GM19455 (cell line): ENCODE results near the gene TIMM17B.

Experiments
- ATAC-seq: cut with Tn5 transposase; IDR thresholded peaks from one replicate; pipeline ENCODE4 v1.9.1; 2021; ENCODE audit not compliant: unreplicated experiment

Gene TIMM17B

GRCh38 chrX:48897625-48898306 lies at the start of gene TIMM17B, which contains the start of gene PQBP1:
Gene TIMM17B (minus strand): TSS chrX:48897768. CDS start chrX:48897749, 19 bp downstream.
Gene PQBP1 (plus strand): TSS chrX:48897930. CDS start chrX:48898510, 580 bp downstream.
- ATAC-seq = peak; percentile 87

- ATAC-seq = no peak
These were observed 48.2 kb upstream of the TIMM17B start for GRCh38 chrX:48945517-48946348.

- no peak for ATAC-seq
These were observed 45.3 kb upstream of the TIMM17B start for GRCh38 chrX:48942895-48943294.

GRCh38 chrX:48940404-48940955 lies 42.9 kb upstream of the TIMM17B start:
- ATAC-seq = no peak

GRCh38 chrX:48939524-48940228 lies 42.1 kb upstream of the TIMM17B start:
- ATAC-seq = no peak

GRCh38 chrX:48938721-48939425 lies 41.3 kb upstream of the TIMM17B start:
- peak; percentile 48 for ATAC-seq

GRCh38 chrX:48937054-48937907 lies 39.7 kb upstream of the TIMM17B start:
- ATAC-seq = peak; percentile 55

GRCh38 chrX:48936429-48937053 lies 39.0 kb upstream of the TIMM17B start:
- no peak for ATAC-seq

- no peak for ATAC-seq
These were observed 37.7 kb upstream of the TIMM17B start for GRCh38 chrX:48935301-48935670.

- ATAC-seq = no peak
These were observed 37.2 kb upstream of the TIMM17B start for GRCh38 chrX:48934581-48935300.

- no peak for ATAC-seq
These were observed 36.2 kb upstream of the TIMM17B start for GRCh38 chrX:48933757-48934156.

- no peak for ATAC-seq
These were observed 30.3 kb upstream of the TIMM17B start for GRCh38 chrX:48927736-48928382.

GRCh38 chrX:48927123-48927522 lies 29.6 kb upstream of the TIMM17B start:
- ATAC-seq = no peak

GRCh38 chrX:48924270-48924669 lies 26.7 kb upstream of the TIMM17B start:
- ATAC-seq = no peak

- no peak for ATAC-seq
These were observed 26.2 kb upstream of the TIMM17B start for GRCh38 chrX:48923771-48924170.

GRCh38 chrX:48920718-48921104 lies 23.1 kb upstream of the TIMM17B start:
- ATAC-seq = no peak

GRCh38 chrX:48919947-48920717 lies 22.6 kb upstream of the TIMM17B start:
- ATAC-seq = no peak
